ENCODE data around the gene DISP1. TPM values are rescaled to one million over a fixed set of nuclear protein-coding genes. Genes with fewer than 3 reads are reported as not detected.

Gene DISP1
- polyA plus RNA-seq, 3 donors from 2014 or later = 2.5 to 5.1 (median 2.8) TPM

- DNase-seq = no peak
- H3K9me3 Mint-ChIP-seq = no peaks in the 10 kb centered on the region
- H3K4me1 Mint-ChIP-seq = peaks cover 21 to 36% of the 10 kb centered on the region in 2 donors
- H3K27me3 Mint-ChIP-seq (ENCODE audit: low read depth in 3 of 3) = no peaks in the 10 kb centered on the region
- H3K27ac Mint-ChIP-seq = peak overlapping the region; percentile 68 to 90 (median 85)
- H3K36me3 Mint-ChIP-seq = no peaks in the 10 kb centered on the region
- peak overlapping the region; percentile 91 to 95 (median 92) for H3K4me3 Mint-ChIP-seq
Observed at GRCh38 chr1:222813866-222814535, 838 bp upstream of the DISP1 start.

GRCh38 chr1:222815440-222815765 is 564 bp downstream of the DISP1 start:
- Mint-ChIP-seq H3K27ac (peak overlapping the region; percentile 56 to 90 (median 84)), H3K27me3 (ENCODE audit: low read depth in 3 of 3) (no peaks in the 10 kb centered on the region), H3K4me3 (peak overlapping the region; percentile 90 to 95 (median 91)), H3K36me3 (no peaks in the 10 kb centered on the region), H3K9me3 (no peaks in the 10 kb centered on the region), H3K4me1 (peaks cover 21 to 36% of the 10 kb centered on the region in 2 donors)
- DNase-seq = no peak

- no peaks in the 10 kb centered on the region for H3K27me3 Mint-ChIP-seq (ENCODE audit: low read depth in 3 of 3)
Observed at GRCh38 chr1:222817529-222817928, 2.7 kb downstream of the DISP1 start.

GRCh38 chr1:222818171-222818570 is 3.3 kb downstream of the DISP1 start:
- Mint-ChIP-seq H3K27ac (no peak overlapping the region), H3K27me3 (ENCODE audit: low read depth in 3 of 3) (no peaks in the 10 kb centered on the region), H3K36me3 (no peaks in the 10 kb centered on the region), H3K9me3 (no peaks in the 10 kb centered on the region), H3K4me3 (no peak overlapping the region), H3K4me1 (peaks cover 23 to 41% of the 10 kb centered on the region in 2 donors)
- DNase-seq = no peak

More at GRCh38 chr1:222817529-222817928, 2.7 kb downstream of the DISP1 start:
- no peaks in the 10 kb centered on the region for H3K9me3 Mint-ChIP-seq
- H3K36me3 Mint-ChIP-seq = no peaks in the 10 kb centered on the region
- peaks cover 23 to 41% of the 10 kb centered on the region in 2 donors for H3K4me1 Mint-ChIP-seq
- no peak overlapping the region for H3K4me3 Mint-ChIP-seq
- H3K27ac Mint-ChIP-seq = no peak overlapping the region
- DNase-seq = no peak

- no peaks in the 10 kb centered on the region for H3K27me3 Mint-ChIP-seq (ENCODE audit: low read depth in 3 of 3)
- peaks cover 14 to 28% of the 10 kb centered on the region in 2 donors for H3K4me1 Mint-ChIP-seq
- H3K27ac Mint-ChIP-seq = no peak overlapping the region
- no peak overlapping the region for H3K4me3 Mint-ChIP-seq
- H3K9me3 Mint-ChIP-seq = no peaks in the 10 kb centered on the region
- no peaks in the 10 kb centered on the region for H3K36me3 Mint-ChIP-seq
- no peak for DNase-seq
Observed at GRCh38 chr1:222820171-222820712, 5.4 kb downstream of the DISP1 start.

- Mint-ChIP-seq H3K27me3 (ENCODE audit: low read depth in 3 of 3) (no peaks in the 10 kb centered on the region), H3K36me3 (no peaks in the 10 kb centered on the region), H3K27ac (no peak overlapping the region), H3K4me3 (no peak overlapping the region), H3K9me3 (no peaks in the 10 kb centered on the region), H3K4me1 (peaks cover 5 to 18% of the 10 kb centered on the region in 2 donors)
- DNase-seq = no peak
Observed at GRCh38 chr1:222821239-222821638, 6.4 kb downstream of the DISP1 start.

GRCh38 chr1:222823695-222824094 is 8.9 kb downstream of the DISP1 start:
- Mint-ChIP-seq H3K9me3 (no peaks in the 10 kb centered on the region), H3K27ac (no peak overlapping the region), H3K27me3 (ENCODE audit: low read depth in 3 of 3) (no peaks in the 10 kb centered on the region), H3K36me3 (peaks cover 0 to 3% (median 0%) of the 10 kb centered on the region in 3 donors), H3K4me3 (no peak overlapping the region), H3K4me1 (peaks cover 2 to 5% of the 10 kb centered on the region in 2 donors)
- no peak for DNase-seq

GRCh38 chr1:222824641-222825040 is 9.8 kb downstream of the DISP1 start:
- no peak overlapping the region for H3K27ac Mint-ChIP-seq
- H3K36me3 Mint-ChIP-seq = peaks cover 0 to 3% (median 0%) of the 10 kb centered on the region in 3 donors
- H3K4me1 Mint-ChIP-seq = peaks cover 2 to 5% of the 10 kb centered on the region in 2 donors
- H3K27me3 Mint-ChIP-seq (ENCODE audit: low read depth in 3 of 3) = no peaks in the 10 kb centered on the region
- H3K4me3 Mint-ChIP-seq = no peak overlapping the region
- no peaks in the 10 kb centered on the region for H3K9me3 Mint-ChIP-seq
- DNase-seq = no peak

- no peak for DNase-seq
- H3K27me3 Mint-ChIP-seq (ENCODE audit: low read depth in 3 of 3) = no peaks in the 10 kb centered on the region
- no peak overlapping the region for H3K4me3 Mint-ChIP-seq
- H3K36me3 Mint-ChIP-seq = peaks cover 0 to 3% (median 0%) of the 10 kb centered on the region in 3 donors
- no peaks in the 10 kb centered on the region for H3K9me3 Mint-ChIP-seq
- H3K4me1 Mint-ChIP-seq = no peaks in the 10 kb centered on the region
- no peak overlapping the region for H3K27ac Mint-ChIP-seq
Observed at GRCh38 chr1:222828939-222829338, 14.1 kb downstream of the DISP1 start.

GRCh38 chr1:222829868-222830267 is 15.0 kb downstream of the DISP1 start:
- Mint-ChIP-seq H3K27me3 (ENCODE audit: low read depth in 3 of 3) (no peaks in the 10 kb centered on the region), H3K9me3 (no peaks in the 10 kb centered on the region), H3K4me3 (no peak overlapping the region), H3K4me1 (no peaks in the 10 kb centered on the region), H3K36me3 (peaks cover 0 to 3% (median 0%) of the 10 kb centered on the region in 3 donors), H3K27ac (no peak overlapping the region)
- no peak for DNase-seq

GRCh38 chr1:222833356-222833876 is 18.6 kb downstream of the DISP1 start:
- no peaks in the 10 kb centered on the region for H3K27me3 Mint-ChIP-seq (ENCODE audit: low read depth in 3 of 3)
- no peaks in the 10 kb centered on the region for H3K9me3 Mint-ChIP-seq
- no peak for DNase-seq
- no peaks in the 10 kb centered on the region for H3K36me3 Mint-ChIP-seq
- H3K27ac Mint-ChIP-seq = no peak overlapping the region
- no peak overlapping the region for H3K4me3 Mint-ChIP-seq
- H3K4me1 Mint-ChIP-seq = no peaks in the 10 kb centered on the region

GRCh38 chr1:222843469-222844410 is 28.9 kb downstream of the DISP1 start:
- Mint-ChIP-seq H3K4me1 (no peaks in the 10 kb centered on the region), H3K36me3 (no peaks in the 10 kb centered on the region), H3K27ac (no peak overlapping the region), H3K4me3 (no peak overlapping the region), H3K9me3 (no peaks in the 10 kb centered on the region), H3K27me3 (ENCODE audit: low read depth in 3 of 3) (no peaks in the 10 kb centered on the region)
- DNase-seq = no peak

GRCh38 chr1:222844411-222844779 is 29.6 kb downstream of the DISP1 start:
- no peak for DNase-seq
- H3K27me3 Mint-ChIP-seq (ENCODE audit: low read depth in 3 of 3) = no peaks in the 10 kb centered on the region
- H3K36me3 Mint-ChIP-seq = no peaks in the 10 kb centered on the region
- no peak overlapping the region for H3K27ac Mint-ChIP-seq
- no peaks in the 10 kb centered on the region for H3K9me3 Mint-ChIP-seq
- H3K4me1 Mint-ChIP-seq = no peaks in the 10 kb centered on the region
- H3K4me3 Mint-ChIP-seq = no peak overlapping the region

- no peaks in the 10 kb centered on the region for H3K9me3 Mint-ChIP-seq
- no peaks in the 10 kb centered on the region for H3K4me1 Mint-ChIP-seq
- no peak overlapping the region for H3K4me3 Mint-ChIP-seq
- no peak for DNase-seq
- H3K36me3 Mint-ChIP-seq = no peaks in the 10 kb centered on the region
- H3K27ac Mint-ChIP-seq = no peak overlapping the region
- H3K27me3 Mint-ChIP-seq (ENCODE audit: low read depth in 3 of 3) = no peaks in the 10 kb centered on the region
Observed at GRCh38 chr1:222845763-222846162, 30.9 kb downstream of the DISP1 start.
